OCI-LY3 (cell line): ENCODE results near the gene SAMD14.

Experiments used
- CTCF ChIP-seq: fragments of 200-600, 300-600 bp; sonication (generic); IDR thresholded peaks from 2 replicates; pipeline ENCODE4 v1.5.1; 2014; ENCODE audit warnings: antibody characterized with exemption, low read length, low read depth
- EZH2phosphoT487 ChIP-seq: fragments of 200-600 bp; shearing (Covaris generic); IDR thresholded peaks from 2 replicates; pipeline ENCODE4 v1.6.1; 2018; ENCODE audit warnings: antibody characterized with exemption, mixed run types, low read depth

GRCh38 chr17:50093807-50094206 lies 36.2 kb downstream of the SAMD14 start:
- TF ChIP-seq CTCF (no peak), EZH2phosphoT487 (no peak)
